Neural crest cell (in vitro differentiated cells): ENCODE measurements around the gene RSPRY1. TPM values are rescaled to one million over a fixed set of nuclear protein-coding genes. Genes with fewer than 3 reads are reported as not detected.

ENCODE experiments used
- DNase-seq: peaks from one replicate; pipeline ENCODE4 v3.0.0; 2021; ENCODE audit warnings: low read depth, mixed read lengths, low spot score
- H3K27ac Mint-ChIP-seq: one replicate; pipeline ENCODE4 v1.8.0; 2021; ENCODE audit warnings: mild to moderate bottlenecking, mixed read lengths; ENCODE audit not compliant: unreplicated experiment
- H3K27me3 Mint-ChIP-seq: 2 replicates; pipeline ENCODE4 v1.8.0; 2021; ENCODE audit warnings: low read depth, mild to moderate bottlenecking, mixed read lengths
- H3K36me3 Mint-ChIP-seq: 2 replicates; pipeline ENCODE4 v1.8.0; 2021; ENCODE audit warnings: low read depth, mild to moderate bottlenecking, mixed read lengths
- H3K4me1 Mint-ChIP-seq: 2 replicates; pipeline ENCODE4 v1.8.0; 2021; ENCODE audit warnings: mixed read lengths
- H3K4me3 Mint-ChIP-seq: one replicate; pipeline ENCODE4 v1.8.0; 2021; ENCODE audit warnings: mild to moderate bottlenecking, mixed read lengths
- H3K9me3 Mint-ChIP-seq: 2 replicates; pipeline ENCODE4 v1.8.0; 2021; ENCODE audit warnings: mixed read lengths
- CTCF ChIP-seq: fragments of 200-600 bp; sonication (generic); conservative IDR thresholded peaks from 2 replicates; pipeline ENCODE4 v1.5.0; 2021; ENCODE audit warnings: antibody characterized with exemption, mild to moderate bottlenecking
- total RNA-seq: library from RNA; stranded (reverse); gene quantifications from 2 replicates; pipeline ENCODE4 v1.2.1, GENCODE V29; 2021

Gene RSPRY1
- total RNA-seq, 1 donor from 2014 or later = 53.4 TPM

GRCh38 chr16:57255686-57256415 is 69.7 kb downstream of the RSPRY1 start:
- TF ChIP-seq CTCF = no peak
- peak overlapping the region; percentile 94 for H3K27ac Mint-ChIP-seq
- DNase-seq = no peak
- H3K27me3 Mint-ChIP-seq = no peaks in the 10 kb centered on the region
- no peak overlapping the region for H3K4me3 Mint-ChIP-seq
- H3K36me3 Mint-ChIP-seq = peaks cover 11% of the 10 kb centered on the region
- peaks cover 5% of the 10 kb centered on the region for H3K9me3 Mint-ChIP-seq
- H3K4me1 Mint-ChIP-seq = peaks cover 18% of the 10 kb centered on the region

GRCh38 chr16:57256601-57257395 is 70.7 kb downstream of the RSPRY1 start:
- no peak for TF ChIP-seq CTCF
- DNase-seq = no peak
- peaks cover 5% of the 10 kb centered on the region for H3K9me3 Mint-ChIP-seq
- no peak overlapping the region for H3K4me3 Mint-ChIP-seq
- peaks cover 8% of the 10 kb centered on the region for H3K36me3 Mint-ChIP-seq
- H3K27me3 Mint-ChIP-seq = no peaks in the 10 kb centered on the region
- H3K27ac Mint-ChIP-seq = no peak overlapping the region
- H3K4me1 Mint-ChIP-seq = peaks cover 22% of the 10 kb centered on the region

GRCh38 chr16:57257455-57258070 is 71.4 kb downstream of the RSPRY1 start:
- peaks cover 23% of the 10 kb centered on the region for H3K4me1 Mint-ChIP-seq
- no peak overlapping the region for H3K4me3 Mint-ChIP-seq
- H3K9me3 Mint-ChIP-seq = peaks cover under 1% of the 10 kb centered on the region
- TF ChIP-seq CTCF = no peak
- H3K36me3 Mint-ChIP-seq = peaks cover under 1% of the 10 kb centered on the region
- H3K27ac Mint-ChIP-seq = no peak overlapping the region
- DNase-seq = no peak
- H3K27me3 Mint-ChIP-seq = no peaks in the 10 kb centered on the region

- Mint-ChIP-seq H3K9me3 (no peaks in the 10 kb centered on the region), H3K27me3 (no peaks in the 10 kb centered on the region), H3K4me3 (peak overlapping the region; percentile 27), H3K27ac (no peak overlapping the region), H3K4me1 (peaks cover 31% of the 10 kb centered on the region), H3K36me3 (no peaks in the 10 kb centered on the region)
- no peak for TF ChIP-seq CTCF
- DNase-seq = no peak
These were observed 72.2 kb downstream of the RSPRY1 start for GRCh38 chr16:57258226-57258909.

GRCh38 chr16:57258910-57259475 is 72.9 kb downstream of the RSPRY1 start:
- H3K9me3 Mint-ChIP-seq = no peaks in the 10 kb centered on the region
- DNase-seq = no peak
- no peaks in the 10 kb centered on the region for H3K36me3 Mint-ChIP-seq
- H3K4me3 Mint-ChIP-seq = no peak overlapping the region
- H3K27ac Mint-ChIP-seq = no peak overlapping the region
- TF ChIP-seq CTCF = no peak
- no peaks in the 10 kb centered on the region for H3K27me3 Mint-ChIP-seq
- peaks cover 31% of the 10 kb centered on the region for H3K4me1 Mint-ChIP-seq
